Trophoblast cell (in vitro differentiated cells and primary cell): ENCODE results near the gene SSH2.

Source experiments
- DNase-seq, 2 donors: peaks; one replicate each; pipeline ENCODE4 v3.0.0-alpha.2; 2016
- H2AFZ ChIP-seq: 2 replicates; pipeline ENCODE4 v1.6.1; 2013; ENCODE audit warnings: low read length, moderate library complexity, mild to moderate bottlenecking; ENCODE audit not compliant: insufficient read depth, poor library complexity
- H2AK5ac ChIP-seq: 2 replicates; pipeline ENCODE4 v1.6.1; 2013; ENCODE audit warnings: mild to moderate bottlenecking, low read length
- H2BK120ac ChIP-seq: 2 replicates; pipeline ENCODE4 v1.6.1; 2013; ENCODE audit warnings: low read length, mild to moderate bottlenecking, moderate library complexity; ENCODE audit not compliant: insufficient read depth, poor library complexity
- H2BK12ac ChIP-seq: 2 replicates; pipeline ENCODE4 v1.6.1; 2013; ENCODE audit warnings: mild to moderate bottlenecking, low read length, moderate library complexity
- H2BK5ac ChIP-seq: 2 replicates; pipeline ENCODE4 v1.6.1; 2013; ENCODE audit warnings: low read length, low read depth, moderate library complexity, mild to moderate bottlenecking; ENCODE audit not compliant: poor library complexity
- H3K14ac ChIP-seq: 2 replicates; pipeline ENCODE4 v1.6.1; 2013; ENCODE audit warnings: mild to moderate bottlenecking, low read length
- H3K18ac ChIP-seq: 2 replicates; pipeline ENCODE4 v1.6.1; 2013; ENCODE audit warnings: mild to moderate bottlenecking, low read length
- H3K23ac ChIP-seq: 2 replicates; pipeline ENCODE4 v1.6.1; 2013; ENCODE audit warnings: low read length
- H3K27ac ChIP-seq: 2 replicates; pipeline ENCODE4 v1.5.1; 2013; ENCODE audit warnings: low read depth, mild to moderate bottlenecking, inconsistent platforms, low read length, moderate library complexity
- H3K27me3 ChIP-seq: 2 replicates; pipeline ENCODE4 v1.6.1; 2013; ENCODE audit warnings: inconsistent platforms, mild to moderate bottlenecking, low read length, moderate library complexity; ENCODE audit not compliant: insufficient read depth
- H3K36me3 ChIP-seq, 2 experiments: 1 replicate in 1 of 2; 2 replicates in 1 of 2; pipeline ENCODE4 v1.6.1; 2013; ENCODE audit warnings: low read length in 2 of 2, mild to moderate bottlenecking in 2 of 2, moderate library complexity in 1 of 2; ENCODE audit not compliant: insufficient read depth in 2 of 2, control insufficient read depth in 1 of 2
- H3K4ac ChIP-seq: 2 replicates; pipeline ENCODE4 v1.6.1; 2013; ENCODE audit warnings: low read depth, mild to moderate bottlenecking, low read length, moderate library complexity
- H3K4me1 ChIP-seq, 2 experiments: 1 replicate in 1 of 2; 2 replicates in 1 of 2; pipeline ENCODE4 v1.6.1; 2013; ENCODE audit warnings: low read length in 2 of 2, mild to moderate bottlenecking in 2 of 2, moderate library complexity in 1 of 2; ENCODE audit not compliant: insufficient read depth in 2 of 2, control insufficient read depth in 1 of 2
- H3K4me2 ChIP-seq: 2 replicates; pipeline ENCODE4 v1.6.1; 2013; ENCODE audit warnings: inconsistent platforms, mild to moderate bottlenecking, low read length, moderate library complexity
- H3K4me3 ChIP-seq: 2 replicates; pipeline ENCODE4 v1.5.1; 2013; ENCODE audit warnings: mild to moderate bottlenecking, low read depth, low read length, inconsistent platforms
- H3K79me1 ChIP-seq: one replicate; pipeline ENCODE4 v1.6.1; 2013; ENCODE audit warnings: low read length
- H3K79me2 ChIP-seq: 2 replicates; pipeline ENCODE4 v1.6.1; 2013; ENCODE audit warnings: low read length, mild to moderate bottlenecking; ENCODE audit not compliant: control insufficient read depth, insufficient read depth, poor library complexity
- H3K9ac ChIP-seq: 2 replicates; pipeline ENCODE4 v1.6.1; 2013; ENCODE audit warnings: mild to moderate bottlenecking, low read length
- H3K9me3 ChIP-seq: 2 replicates; pipeline ENCODE4 v1.6.1; 2013; ENCODE audit warnings: low read depth, mild to moderate bottlenecking, control low read depth, inconsistent platforms, low read length; ENCODE audit not compliant: insufficient read depth
- H4K12ac ChIP-seq: 2 replicates; pipeline ENCODE4 v1.6.1; 2013; ENCODE audit warnings: low read depth, mild to moderate bottlenecking, low read length, moderate library complexity
- H4K8ac ChIP-seq: 2 replicates; pipeline ENCODE4 v1.6.1; 2013; ENCODE audit warnings: low read depth, mild to moderate bottlenecking, low read length, moderate library complexity
- H4K91ac ChIP-seq: one replicate; pipeline ENCODE4 v1.6.1; 2013; ENCODE audit warnings: low read depth, mild to moderate bottlenecking, low read length, moderate library complexity
- WGBS: extraction: QIAGEN DNeasy Blood & Tissue Kit; methylation state at CpG from one replicate; pipeline ENCODE4 v1.1.7; 2013; ENCODE audit warnings: missing lambda C conversion rate; ENCODE audit not compliant: insufficient read length, insufficient coverage; ENCODE audit errors: extremely low coverage; 5-methylcytosine and 5-hydroxymethylcytosine counted together

Gene SSH2

GRCh38 chr17:29699283-29699682, 230.7 kb downstream of the SSH2 start:
- H3K79me1 ChIP-seq, result no peaks in the 10 kb centered on the region
- no peak overlapping the region for H3K4ac ChIP-seq
- H3K4me2 ChIP-seq, result no peak overlapping the region
- H2BK12ac ChIP-seq, result no peak overlapping the region
- H2AFZ ChIP-seq, result no peak overlapping the region
- no peak overlapping the region for H3K4me3 ChIP-seq
- no peak overlapping the region for H3K14ac ChIP-seq
- no peak overlapping the region for H2AK5ac ChIP-seq
- H3K9me3 ChIP-seq, result no peaks in the 10 kb centered on the region
- H3K36me3 ChIP-seq, result peaks cover 9 to 11% of the 10 kb centered on the region in 2 experiments
- no peak overlapping the region for H4K91ac ChIP-seq
- H3K27ac ChIP-seq, result no peak overlapping the region
- H3K18ac ChIP-seq, result no peak overlapping the region
- H3K27me3 ChIP-seq, result no peaks in the 10 kb centered on the region
- DNase-seq, result no peak
- no peak overlapping the region for H2BK5ac ChIP-seq
- no CpG with 5 or more reads among the region's 2 CpGs for WGBS
- H3K79me2 ChIP-seq, result no peaks in the 10 kb centered on the region
- H3K9ac ChIP-seq, result no peak overlapping the region
- no peaks in the 10 kb centered on the region for H3K4me1 ChIP-seq
- H2BK120ac ChIP-seq, result no peak overlapping the region
- H3K23ac ChIP-seq, result no peak overlapping the region
- H4K12ac ChIP-seq, result no peak overlapping the region
- H4K8ac ChIP-seq, result no peak overlapping the region

GRCh38 chr17:29698837-29699236, 231.2 kb downstream of the SSH2 start:
- Histone ChIP-seq H2BK120ac (no peak overlapping the region), H3K14ac (no peak overlapping the region), H4K12ac (no peak overlapping the region), H2BK5ac (no peak overlapping the region), H3K4me1 (no peaks in the 10 kb centered on the region), H3K9ac (no peak overlapping the region), H3K79me2 (no peaks in the 10 kb centered on the region), H3K4me2 (no peak overlapping the region), H3K27me3 (no peaks in the 10 kb centered on the region), H3K9me3 (no peaks in the 10 kb centered on the region), H3K79me1 (no peaks in the 10 kb centered on the region), H2AFZ (no peak overlapping the region), H3K18ac (no peak overlapping the region), H2AK5ac (no peak overlapping the region), H2BK12ac (no peak overlapping the region), H3K27ac (no peak overlapping the region), H4K91ac (no peak overlapping the region), H3K36me3 (peaks cover 9 to 11% of the 10 kb centered on the region in 2 experiments), H3K4me3 (no peak overlapping the region), H3K4ac (no peak overlapping the region), H3K23ac (no peak overlapping the region), H4K8ac (no peak overlapping the region)
- WGBS, result no CpG with 5 or more reads among the region's 1 CpG
- DNase-seq, result no peak

- WGBS, result no CpG with 5 or more reads among the region's 6 CpGs
- no peak overlapping the region for H3K4me2 ChIP-seq
- no peak overlapping the region for H2BK120ac ChIP-seq
These were observed 231.8 kb downstream of the SSH2 start for GRCh38 chr17:29698019-29698777.

GRCh38 chr17:29697371-29697770, 232.7 kb downstream of the SSH2 start:
- Histone ChIP-seq H3K27ac (no peak overlapping the region), H3K9ac (no peak overlapping the region), H2BK12ac (no peak overlapping the region), H3K4me2 (no peak overlapping the region), H4K12ac (no peak overlapping the region), H3K9me3 (no peaks in the 10 kb centered on the region), H4K8ac (no peak overlapping the region), H3K79me2 (no peaks in the 10 kb centered on the region), H3K23ac (no peak overlapping the region), H2BK5ac (no peak overlapping the region), H3K27me3 (no peaks in the 10 kb centered on the region), H2AK5ac (no peak overlapping the region), H3K36me3 (peaks cover 9 to 10% of the 10 kb centered on the region in 2 experiments), H3K14ac (no peak overlapping the region), H2BK120ac (no peak overlapping the region), H4K91ac (no peak overlapping the region), H3K4me1 (no peaks in the 10 kb centered on the region), H3K4ac (no peak overlapping the region), H2AFZ (no peak overlapping the region), H3K18ac (no peak overlapping the region), H3K79me1 (no peaks in the 10 kb centered on the region), H3K4me3 (no peak overlapping the region)
- DNase-seq, result no peak
- no CpG with 5 or more reads among the region's 3 CpGs for WGBS

More at GRCh38 chr17:29698019-29698777, 231.8 kb downstream of the SSH2 start:
- no peaks in the 10 kb centered on the region for H3K79me2 ChIP-seq
- no peak for DNase-seq
- H3K4ac ChIP-seq, result no peak overlapping the region
- H3K4me1 ChIP-seq, result no peaks in the 10 kb centered on the region
- H3K36me3 ChIP-seq, result peaks cover 9 to 11% of the 10 kb centered on the region in 2 experiments
- H3K14ac ChIP-seq, result no peak overlapping the region
- H2AK5ac ChIP-seq, result no peak overlapping the region
- no peak overlapping the region for H2AFZ ChIP-seq
- no peaks in the 10 kb centered on the region for H3K9me3 ChIP-seq
- no peak overlapping the region for H3K27ac ChIP-seq
- no peaks in the 10 kb centered on the region for H3K27me3 ChIP-seq
- H3K79me1 ChIP-seq, result no peaks in the 10 kb centered on the region
- no peak overlapping the region for H2BK5ac ChIP-seq
- H3K18ac ChIP-seq, result no peak overlapping the region
- H3K23ac ChIP-seq, result no peak overlapping the region
- no peak overlapping the region for H4K12ac ChIP-seq
- no peak overlapping the region for H2BK12ac ChIP-seq
- no peak overlapping the region for H4K91ac ChIP-seq
- no peak overlapping the region for H4K8ac ChIP-seq
- H3K4me3 ChIP-seq, result no peak overlapping the region
- no peak overlapping the region for H3K9ac ChIP-seq
